Right atrium auricular region (tissue), 2 donors: Measurements from ENCODE around the gene DHX38. TPM values are rescaled to one million over a fixed set of nuclear protein-coding genes. Genes with fewer than 3 reads are reported as not detected.

Experiments used
- DNase-seq: peaks from one replicate; pipeline ENCODE4 v3.0.0-alpha.2; 2019; ENCODE audit warnings: low spot score
- H3K27ac ChIP-seq, 2 donors: fragments of 200-600 bp; sonication (generic); 1 replicate in 1 of 2; 2 replicates in 1 of 2; pipeline ENCODE4 v1.5.1; 2016 to 2019
- H3K27me3 ChIP-seq, 2 donors: fragments of 200-600 bp; sonication (generic); one replicate each; pipeline versions ENCODE4 v1.5.1 to v1.6.0; 2017 to 2019
- H3K36me3 ChIP-seq: fragments of 200-600 bp; sonication (generic); one replicate; pipeline ENCODE4 v1.5.1; 2016
- H3K4me1 ChIP-seq, 2 donors: fragments of 200-600 bp; sonication (generic); one replicate each; pipeline versions ENCODE4 v1.5.1 to v1.6.0; 2017 to 2019
- H3K4me3 ChIP-seq, 2 donors: fragments of 200-600 bp; sonication (generic); 1 replicate in 1 of 2; 2 replicates in 1 of 2; pipeline ENCODE4 v1.5.1; 2017 to 2019; ENCODE audit warnings: mild to moderate bottlenecking in 1 of 2, moderate library complexity in 1 of 2
- H3K9me3 ChIP-seq, 2 donors: fragments of 200-600 bp; sonication (generic); one replicate each; pipeline ENCODE4 v1.5.1; 2019
- total RNA-seq, 2 donors: library from RNA; depleted of rRNA; stranded (reverse); fragments of >200 nt; gene quantifications; one replicate each; pipeline ENCODE4 v1.1.0, GENCODE V29; 2016
- TF ChIP-seq, protein P1 (sequence below), 2 donors: fragments of 200-600 bp; sonication (generic); IDR thresholded peaks; one replicate each; pipeline ENCODE4 v1.5.1; 2019; ENCODE audit warnings: antibody characterized with exemption in 2 of 2

The DHX38 gene
- total RNA-seq, 2 donors from 2014 or later: 34.4 to 41.6 TPM

- peak overlapping the region; percentile 88 to 91 for H3K4me3 ChIP-seq
- DNase-seq: no peak
- H3K27me3 ChIP-seq: no peaks in the 10 kb centered on the region
- TF ChIP-seq, protein P1, sequence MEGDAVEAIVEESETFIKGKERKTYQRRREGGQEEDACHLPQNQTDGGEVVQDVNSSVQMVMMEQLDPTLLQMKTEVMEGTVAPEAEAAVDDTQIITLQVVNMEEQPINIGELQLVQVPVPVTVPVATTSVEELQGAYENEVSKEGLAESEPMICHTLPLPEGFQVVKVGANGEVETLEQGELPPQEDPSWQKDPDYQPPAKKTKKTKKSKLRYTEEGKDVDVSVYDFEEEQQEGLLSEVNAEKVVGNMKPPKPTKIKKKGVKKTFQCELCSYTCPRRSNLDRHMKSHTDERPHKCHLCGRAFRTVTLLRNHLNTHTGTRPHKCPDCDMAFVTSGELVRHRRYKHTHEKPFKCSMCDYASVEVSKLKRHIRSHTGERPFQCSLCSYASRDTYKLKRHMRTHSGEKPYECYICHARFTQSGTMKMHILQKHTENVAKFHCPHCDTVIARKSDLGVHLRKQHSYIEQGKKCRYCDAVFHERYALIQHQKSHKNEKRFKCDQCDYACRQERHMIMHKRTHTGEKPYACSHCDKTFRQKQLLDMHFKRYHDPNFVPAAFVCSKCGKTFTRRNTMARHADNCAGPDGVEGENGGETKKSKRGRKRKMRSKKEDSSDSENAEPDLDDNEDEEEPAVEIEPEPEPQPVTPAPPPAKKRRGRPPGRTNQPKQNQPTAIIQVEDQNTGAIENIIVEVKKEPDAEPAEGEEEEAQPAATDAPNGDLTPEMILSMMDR (IDR thresholded peaks at IDR 0.05): no peak
- peaks cover 45% of the 10 kb centered on the region for H3K36me3 ChIP-seq
- H3K4me1 ChIP-seq: peaks cover 0 to 35% of the 10 kb centered on the region in 2 donors
- peak overlapping the region; percentile 81 to 86 for H3K27ac ChIP-seq
- H3K9me3 ChIP-seq: no peaks in the 10 kb centered on the region
These were observed 591 bp downstream of the DHX38 start for GRCh38 chr16:72094266-72094610.

GRCh38 chr16:72098936-72099335 lies 5.3 kb downstream of the DHX38 start:
- Histone ChIP-seq H3K36me3 (peaks cover 81% of the 10 kb centered on the region), H3K27ac (no peak overlapping the region), H3K4me3 (no peak overlapping the region), H3K9me3 (no peaks in the 10 kb centered on the region), H3K27me3 (no peaks in the 10 kb centered on the region), H3K4me1 (peaks cover 0 to 16% of the 10 kb centered on the region in 2 donors)
- TF ChIP-seq, protein P1 (IDR thresholded peaks at IDR 0.05): no peak
- no peak for DNase-seq

DNA sequence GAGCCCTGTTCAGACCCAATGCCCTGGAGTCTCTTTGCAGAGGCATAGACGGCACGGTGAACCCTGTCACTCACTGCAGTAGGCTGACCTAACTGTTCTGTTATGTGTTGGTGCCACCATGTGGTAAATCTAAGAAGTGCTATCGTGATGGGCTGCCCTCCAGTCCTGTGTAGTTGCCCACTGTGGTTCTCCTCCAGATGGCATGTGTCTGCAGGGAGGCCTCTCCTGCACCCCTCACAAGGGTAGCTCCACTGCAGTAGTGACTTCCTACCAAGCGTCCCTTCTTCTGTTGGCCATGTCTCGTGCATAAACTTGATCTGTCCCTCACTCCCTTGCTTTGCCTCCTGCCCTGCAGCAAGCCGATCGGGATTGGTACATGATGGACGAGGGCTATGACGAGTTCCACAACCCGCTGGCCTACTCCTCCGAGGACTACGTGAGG lies 5.8 kb downstream of the DHX38 start:
- TF ChIP-seq, protein P1 (IDR thresholded peaks at IDR 0.05): peak; percentile 26 to 74
- Histone ChIP-seq H3K36me3 (peaks cover 86% of the 10 kb centered on the region), H3K4me1 (peaks cover 0 to 14% of the 10 kb centered on the region in 2 donors), H3K27ac (no peak overlapping the region), H3K9me3 (no peaks in the 10 kb centered on the region), H3K27me3 (no peaks in the 10 kb centered on the region), H3K4me3 (no peak overlapping the region)
- DNase-seq: no peak

GRCh38 chr16:72101195-72101594 lies 7.5 kb downstream of the DHX38 start:
- Histone ChIP-seq H3K27ac (no peak overlapping the region), H3K4me1 (no peaks in the 10 kb centered on the region), H3K9me3 (no peaks in the 10 kb centered on the region), H3K4me3 (no peak overlapping the region), H3K36me3 (peaks cover 100% of the 10 kb centered on the region), H3K27me3 (no peaks in the 10 kb centered on the region)
- TF ChIP-seq, protein P1 (IDR thresholded peaks at IDR 0.05): no peak
- DNase-seq: no peak

GRCh38 chr16:72104905-72105304 lies 11.3 kb downstream of the DHX38 start:
- no peak for DNase-seq
- no peaks in the 10 kb centered on the region for H3K27me3 ChIP-seq
- H3K36me3 ChIP-seq: peaks cover 99% of the 10 kb centered on the region
- H3K27ac ChIP-seq: no peak overlapping the region
- H3K9me3 ChIP-seq: no peaks in the 10 kb centered on the region
- TF ChIP-seq, protein P1 (IDR thresholded peaks at IDR 0.05): no peak
- H3K4me3 ChIP-seq: no peak overlapping the region
- H3K4me1 ChIP-seq: no peaks in the 10 kb centered on the region

DNA sequence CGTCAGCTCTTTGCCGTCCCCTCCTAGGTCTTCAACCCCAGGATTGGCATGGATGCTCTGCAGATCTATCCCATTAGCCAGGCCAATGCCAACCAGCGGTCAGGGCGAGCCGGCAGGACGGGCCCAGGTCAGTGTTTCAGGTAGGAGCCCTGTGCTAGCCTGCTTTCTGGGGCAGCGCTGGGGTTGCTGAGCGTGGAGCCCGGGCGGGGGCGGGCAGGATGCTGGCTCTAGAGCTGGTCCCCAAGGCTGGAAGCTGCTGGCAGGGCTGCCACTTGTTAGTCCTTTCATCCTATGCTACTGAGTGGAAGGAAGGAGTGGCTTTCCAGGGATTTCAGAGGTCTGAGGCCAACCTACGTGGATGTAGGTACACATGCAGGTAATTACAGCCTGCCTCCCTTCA lies 12.3 kb downstream of the DHX38 start:
- no peak overlapping the region for H3K27ac ChIP-seq
- H3K4me1 ChIP-seq: no peaks in the 10 kb centered on the region
- no peak for DNase-seq
- H3K9me3 ChIP-seq: no peaks in the 10 kb centered on the region
- TF ChIP-seq, protein P1 (IDR thresholded peaks at IDR 0.05): no peak
- H3K4me3 ChIP-seq: no peak overlapping the region
- peaks cover 99% of the 10 kb centered on the region for H3K36me3 ChIP-seq
- no peaks in the 10 kb centered on the region for H3K27me3 ChIP-seq
